NCI-H524 (cell line): ENCODE data around the gene TRIM31.
A peak's percentile ranks its signal among the peaks of the same experiment; 100 is the strongest.
"Not testable (repeated sequence)": the region's sequence is repeated elsewhere in the genome, so short reads cannot be mapped to it uniquely, and the experiment has no call there.

Source experiments
- DNase-seq, 2 experiments: peaks; one replicate each; lab custom pipeline; 2025; lab: John Stamatoyannopoulos, UW

Gene TRIM31

DNA sequence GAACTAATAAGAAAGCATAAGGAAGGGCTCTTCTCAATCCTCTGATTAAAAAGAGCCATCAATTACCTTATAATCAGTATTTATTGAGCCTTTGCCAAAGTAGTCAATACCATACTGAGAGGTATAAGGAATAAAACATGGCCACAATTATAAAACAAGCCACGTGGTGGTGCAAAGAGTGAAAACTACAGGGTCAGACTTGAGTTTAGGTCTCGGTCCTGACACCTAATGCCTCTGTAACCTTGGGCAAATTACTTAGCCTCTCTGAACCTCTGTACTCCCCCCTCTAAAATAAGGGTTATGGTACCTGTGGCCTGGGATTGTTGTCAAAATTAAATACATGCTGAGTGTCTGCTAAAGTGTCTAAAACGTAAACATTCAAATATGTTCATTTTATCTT is 36.3 kb upstream of the TRIM31 start:
- no peak for DNase-seq

DNA sequence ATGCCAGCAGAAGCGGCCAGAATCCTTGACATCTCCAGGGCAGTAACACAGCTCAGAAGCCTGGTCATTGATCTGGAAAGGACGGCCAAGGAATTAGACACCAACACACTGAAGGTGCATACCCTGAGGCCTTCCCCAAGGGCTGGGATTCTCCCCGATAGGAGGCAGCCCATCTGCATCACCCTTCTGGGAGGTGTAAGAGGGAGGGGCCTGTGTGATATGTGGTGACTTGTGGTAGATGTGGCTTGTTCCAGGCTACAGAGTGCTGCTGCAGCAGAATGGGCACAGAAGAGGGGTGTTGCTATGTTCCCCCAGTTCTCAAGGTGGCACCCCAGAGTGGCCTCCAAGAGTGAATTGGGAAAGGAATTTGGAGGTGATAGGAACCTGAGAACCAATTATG is 34.2 kb upstream of the TRIM31 start:
- no peak for DNase-seq

DNA sequence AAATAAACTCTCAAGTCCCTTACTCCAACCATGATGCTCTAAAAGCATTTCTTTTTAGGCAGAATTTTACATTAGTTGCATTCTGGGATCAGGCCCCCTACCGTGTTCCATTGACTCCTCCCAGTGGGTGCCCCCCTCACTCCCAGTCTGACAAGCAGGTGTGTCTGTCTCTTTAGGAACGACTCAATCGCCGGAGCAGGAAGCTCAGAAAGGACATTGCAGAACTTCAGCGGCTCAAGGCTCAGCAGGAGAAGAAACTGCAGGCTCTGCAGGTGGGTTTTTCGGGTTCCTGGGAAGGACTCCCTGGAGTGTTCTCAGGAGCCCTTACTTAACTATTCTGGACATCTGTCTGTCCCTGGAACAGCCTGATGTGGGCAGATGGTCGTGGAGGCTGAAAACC is 32.9 kb upstream of the TRIM31 start:
- DNase-seq: peak in 1 of 2 experiments; percentile 36

DNA sequence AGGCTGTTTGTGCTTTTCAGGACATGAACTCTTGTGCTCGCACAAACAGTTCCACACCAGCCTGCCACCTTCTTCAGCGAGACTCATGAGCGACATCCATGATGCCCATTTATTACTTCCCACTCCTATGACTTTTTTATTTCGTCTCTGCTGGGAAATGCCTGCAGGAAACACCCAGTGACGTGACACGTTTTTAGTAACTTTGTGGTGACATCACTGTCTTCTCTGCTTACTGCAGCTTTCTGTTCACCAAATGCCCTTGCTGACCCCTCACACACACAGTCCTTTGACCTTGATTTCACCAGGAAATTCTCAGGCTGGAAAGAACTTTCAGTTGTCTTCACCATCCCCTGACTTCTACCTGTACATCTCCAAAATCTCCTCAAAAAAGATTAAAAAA is 31.9 kb upstream of the TRIM31 start:
- DNase-seq: no peak

DNA sequence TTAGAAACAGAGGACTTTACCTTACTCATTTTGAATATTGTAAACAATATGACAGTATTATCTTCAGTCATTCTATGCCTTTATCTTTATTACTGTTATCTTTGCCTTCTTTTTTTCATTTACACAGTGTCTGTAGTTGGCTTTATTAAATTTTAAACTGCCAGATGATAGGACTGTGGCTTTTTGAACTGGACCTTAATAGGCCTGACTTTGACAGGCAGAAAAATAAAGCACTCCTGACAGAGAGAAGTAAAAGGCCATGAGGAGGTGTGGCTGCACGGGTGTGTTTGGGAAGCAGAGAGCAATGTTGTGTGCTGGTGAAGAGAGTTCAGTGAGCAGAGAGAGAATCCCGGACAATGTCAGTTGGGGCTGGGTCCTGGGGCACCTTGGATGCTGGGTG is 30.9 kb upstream of the TRIM31 start:
- DNase-seq: no peak

DNA sequence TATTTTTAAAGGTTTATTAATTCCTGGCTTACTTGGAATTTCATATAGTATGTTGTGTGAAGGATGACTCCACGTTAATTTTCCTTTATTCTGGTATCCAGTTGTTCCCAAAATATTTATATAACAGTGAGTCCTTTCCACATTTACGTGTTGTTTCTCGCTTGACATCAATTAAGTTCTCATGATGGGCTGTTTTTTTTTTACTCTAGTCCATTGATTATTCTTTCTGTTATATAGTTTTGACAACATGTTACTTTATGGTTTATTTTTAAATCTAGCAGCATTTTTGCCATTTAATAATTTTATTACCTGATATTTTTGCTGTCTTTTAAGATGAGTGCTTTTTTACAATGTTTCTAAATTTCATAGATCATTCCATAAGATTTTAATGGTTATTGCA is 29.8 kb upstream of the TRIM31 start:
- no peak for DNase-seq

DNA sequence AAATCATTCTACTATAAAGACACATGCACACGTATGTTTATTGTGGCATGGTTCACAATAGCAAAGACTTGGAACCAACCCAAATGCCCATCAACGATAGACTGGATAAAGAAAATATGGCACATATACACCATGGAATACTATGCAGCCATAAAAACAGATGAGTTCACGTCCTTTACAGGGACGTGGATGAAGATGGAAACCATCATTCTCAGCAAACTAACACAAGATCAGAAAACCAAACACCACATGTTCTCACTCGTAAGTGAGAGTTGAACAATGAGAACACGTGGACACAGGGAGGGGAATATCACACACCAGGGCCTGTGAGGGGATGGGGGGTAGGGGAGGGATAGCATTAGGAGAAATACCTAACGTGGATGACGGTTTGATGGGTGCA is 27.4 kb upstream of the TRIM31 start:
- not testable (repeated sequence) for DNase-seq

DNA sequence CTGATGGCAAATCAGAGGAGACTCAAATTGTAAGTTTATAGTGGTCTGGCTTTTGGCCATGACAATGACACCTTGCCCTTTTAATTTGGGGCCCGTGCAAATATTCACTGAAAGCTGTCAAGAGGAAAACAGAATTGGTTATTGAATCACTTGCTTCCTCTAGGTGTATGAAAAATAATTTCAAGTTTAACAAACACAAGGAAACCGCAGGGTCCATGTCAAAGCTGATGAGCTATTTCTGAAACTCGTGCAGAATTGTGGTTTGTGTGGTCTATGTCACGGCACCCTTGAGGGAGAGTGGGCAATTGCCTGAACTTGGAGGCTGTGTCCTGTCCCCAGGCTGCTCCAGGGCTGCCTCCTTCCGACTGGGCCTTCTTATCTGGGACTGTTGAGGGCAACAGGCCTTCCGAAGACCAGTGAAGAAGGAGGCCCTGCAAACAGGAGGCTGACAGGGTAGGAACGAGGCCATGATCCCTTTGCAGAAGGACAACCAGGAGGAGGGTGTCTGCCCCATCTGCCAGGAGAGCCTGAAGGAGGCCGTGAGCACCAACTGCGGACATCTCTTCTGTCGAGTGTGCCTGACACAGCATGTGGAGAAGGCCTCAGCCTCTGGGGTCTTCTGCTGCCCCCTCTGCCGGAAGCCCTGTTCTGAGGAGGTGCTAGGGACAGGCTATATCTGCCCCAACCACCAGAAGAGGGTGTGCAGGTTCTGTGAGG is 23.8 kb upstream of the TRIM31 start:
- no peak for DNase-seq

DNA sequence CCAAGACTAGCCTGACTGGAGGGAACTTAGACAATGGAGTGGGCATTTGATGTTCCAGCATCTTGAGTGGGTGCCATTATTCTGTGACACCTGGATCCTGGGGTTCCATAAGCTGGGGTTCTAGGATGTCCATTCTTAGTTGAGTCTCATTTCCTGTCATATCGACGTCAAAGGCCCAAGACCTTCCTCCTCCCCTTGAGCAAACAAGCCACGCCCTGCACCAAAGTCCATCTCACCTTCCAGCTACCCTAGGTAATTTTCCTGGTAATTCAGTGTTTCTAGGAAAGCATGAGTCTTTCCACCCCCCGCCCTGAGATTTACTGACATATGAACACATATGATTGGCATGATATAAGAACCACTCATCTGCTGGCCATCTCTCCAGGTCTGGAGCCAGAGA is 22.9 kb upstream of the TRIM31 start, which contains the start of gene TRIM40:
Gene TRIM40, plus strand, starts transcription at position 384 of the 400 bp plus-strand sequence. CDS start 897 bp downstream, outside the sequence.
- DNase-seq: no peak

DNA sequence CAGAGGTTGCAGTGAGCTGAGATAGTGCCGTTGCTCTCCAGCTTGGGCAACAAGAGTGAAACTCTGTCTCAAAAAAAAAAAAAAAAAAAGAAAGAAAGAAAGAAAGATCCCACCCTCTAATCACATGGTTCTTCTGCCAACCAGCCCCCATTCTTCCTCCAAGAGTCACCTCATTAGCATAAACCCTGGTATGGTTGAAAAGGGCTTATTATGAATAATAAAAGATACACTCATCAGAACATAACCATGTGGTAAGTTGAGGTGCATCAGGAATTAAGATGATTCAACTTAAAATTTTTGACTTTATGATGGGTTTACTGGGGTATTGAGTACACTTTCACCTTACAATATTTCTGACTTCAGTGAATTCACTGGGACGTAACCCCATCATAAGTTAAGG is 22.3 kb upstream of the TRIM31 start:
- DNase-seq: no peak

DNA sequence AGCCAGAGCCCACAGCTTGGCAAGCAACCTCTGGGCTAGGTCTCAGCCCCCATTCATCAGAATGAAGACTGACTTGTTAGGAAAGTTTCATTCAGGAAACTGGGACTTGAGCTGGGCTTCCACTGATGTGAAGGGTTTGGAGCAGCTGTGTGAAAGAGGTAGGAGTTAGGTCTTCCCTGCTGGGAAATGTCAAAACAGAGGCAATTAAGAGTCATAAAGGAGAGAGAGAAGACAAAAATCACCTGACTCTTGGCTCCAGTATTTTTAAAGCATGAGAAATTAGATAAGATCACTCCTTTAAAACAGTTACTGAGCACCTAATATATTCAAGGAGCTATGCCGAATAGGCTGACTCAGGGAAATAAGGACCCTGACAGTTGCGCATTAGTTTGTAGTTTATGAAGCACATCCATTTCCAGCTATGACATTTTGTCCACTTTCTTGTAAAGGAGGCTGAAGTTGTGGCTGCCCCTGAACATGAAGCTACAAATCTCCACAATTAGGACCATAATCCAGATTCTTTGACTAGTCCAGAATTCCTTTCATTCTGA is 19.1 kb upstream of the TRIM31 start:
- no peak for DNase-seq

DNA sequence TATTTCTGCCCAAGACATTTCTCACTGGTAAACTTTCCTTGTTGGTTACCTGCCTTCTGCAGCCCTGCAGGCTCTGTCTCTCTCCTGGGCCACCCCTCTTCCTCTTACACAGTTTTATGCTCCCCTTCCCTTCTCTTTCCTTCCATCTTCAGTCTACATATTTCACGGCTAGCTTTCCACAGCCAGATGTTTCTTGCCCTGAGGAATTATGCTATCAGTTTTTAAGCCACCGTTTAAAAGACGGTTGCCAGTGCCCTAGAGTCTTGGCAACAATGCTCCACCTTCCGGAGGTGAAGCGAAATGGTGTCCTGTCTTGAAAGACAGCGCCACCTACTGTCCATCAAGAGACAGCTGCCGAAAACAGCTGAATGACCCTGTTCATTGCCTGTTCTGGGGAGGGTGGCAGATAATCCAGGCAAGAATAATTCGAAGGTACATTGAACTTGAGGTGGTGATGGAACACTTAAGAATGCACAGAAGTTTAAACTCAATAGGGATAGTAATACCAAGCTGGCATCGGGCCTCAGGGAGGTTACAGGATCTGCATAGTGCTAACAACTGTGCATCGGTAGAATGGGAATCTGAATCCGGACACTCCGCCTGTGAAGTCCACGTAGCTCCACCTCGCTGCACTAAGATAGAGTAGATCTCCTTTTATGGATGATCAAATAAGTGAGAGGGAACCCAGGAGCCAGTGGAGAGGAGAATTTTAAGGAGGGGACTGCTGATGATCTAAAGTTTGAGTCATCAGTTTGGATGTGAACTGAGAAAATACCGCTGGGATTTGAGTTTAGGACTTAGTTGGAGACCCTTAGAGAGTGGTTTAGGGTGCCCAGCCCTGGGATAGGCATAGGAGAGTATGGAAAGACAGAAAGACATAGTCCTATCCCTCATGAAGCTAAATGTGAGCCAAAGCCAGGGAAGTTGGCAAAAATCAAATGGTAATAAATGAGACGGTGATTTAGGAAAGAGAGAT is 18.3 kb upstream of the TRIM31 start:
- peak; percentile 47 to 78 for DNase-seq

DNA sequence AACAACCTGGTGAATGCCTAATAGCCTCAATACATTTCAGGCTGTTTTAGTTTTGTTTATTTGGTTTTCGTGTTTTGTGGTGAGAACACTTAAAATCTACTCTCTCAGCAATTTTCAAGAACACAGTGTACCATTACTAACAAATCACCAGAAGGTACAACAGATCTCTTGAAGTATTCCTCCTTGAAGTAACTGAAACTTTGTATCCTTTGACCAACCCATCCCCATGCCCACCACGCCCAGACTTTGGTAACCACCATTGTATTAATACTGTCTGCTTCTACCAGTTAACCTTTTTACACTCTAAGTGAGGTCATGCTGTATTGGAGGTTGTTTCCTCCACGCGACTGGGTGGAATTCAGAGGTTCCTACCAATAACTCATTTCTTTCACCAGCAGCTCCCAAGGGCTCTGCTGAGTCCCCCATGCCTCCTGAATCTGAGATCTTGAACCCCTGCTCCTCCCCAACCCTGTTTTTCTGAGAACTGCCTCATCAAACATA is 17.3 kb upstream of the TRIM31 start:
- no peak for DNase-seq

DNA sequence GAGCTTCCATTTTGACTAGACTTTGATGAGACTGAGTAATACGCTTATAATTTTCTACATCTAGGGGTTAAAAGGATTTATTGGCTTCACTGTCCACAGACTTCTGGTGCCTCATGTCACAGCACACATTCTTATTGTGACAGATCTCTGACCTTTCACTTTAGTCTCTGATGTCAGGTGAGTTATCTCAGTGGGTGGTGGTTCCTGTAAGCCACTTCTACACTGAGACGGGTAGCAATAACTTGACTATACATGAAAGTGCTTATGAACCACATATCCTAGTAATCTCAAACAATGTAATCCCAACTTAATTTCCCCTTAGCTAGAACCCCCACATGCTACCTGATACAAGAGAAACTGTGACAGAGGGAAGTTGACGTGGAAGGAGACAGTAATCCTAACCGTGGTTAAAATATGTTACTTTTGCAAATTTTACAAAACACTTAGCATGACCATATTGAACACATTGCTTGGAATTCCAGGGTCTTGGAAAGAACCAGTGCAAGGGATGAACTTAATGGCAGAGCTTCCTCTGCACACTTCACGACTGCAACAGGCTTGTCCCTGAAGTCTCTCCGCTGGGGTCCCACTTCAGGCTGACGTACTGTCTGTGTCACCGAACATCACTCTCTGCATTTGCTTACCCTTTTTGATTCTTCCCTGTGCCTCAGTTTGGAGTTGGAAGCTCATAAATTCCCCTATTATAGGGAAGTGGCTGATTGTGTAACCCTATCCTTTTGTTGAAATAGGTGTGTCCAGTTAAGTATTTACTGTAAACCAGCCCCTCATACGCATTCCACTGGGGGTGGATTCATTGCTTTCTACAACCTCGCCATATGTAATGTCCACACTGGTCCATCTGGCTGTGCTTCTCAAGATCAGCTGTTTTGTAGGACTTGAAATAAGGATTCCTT is 16.6 kb upstream of the TRIM31 start:
- DNase-seq: no peak

DNA sequence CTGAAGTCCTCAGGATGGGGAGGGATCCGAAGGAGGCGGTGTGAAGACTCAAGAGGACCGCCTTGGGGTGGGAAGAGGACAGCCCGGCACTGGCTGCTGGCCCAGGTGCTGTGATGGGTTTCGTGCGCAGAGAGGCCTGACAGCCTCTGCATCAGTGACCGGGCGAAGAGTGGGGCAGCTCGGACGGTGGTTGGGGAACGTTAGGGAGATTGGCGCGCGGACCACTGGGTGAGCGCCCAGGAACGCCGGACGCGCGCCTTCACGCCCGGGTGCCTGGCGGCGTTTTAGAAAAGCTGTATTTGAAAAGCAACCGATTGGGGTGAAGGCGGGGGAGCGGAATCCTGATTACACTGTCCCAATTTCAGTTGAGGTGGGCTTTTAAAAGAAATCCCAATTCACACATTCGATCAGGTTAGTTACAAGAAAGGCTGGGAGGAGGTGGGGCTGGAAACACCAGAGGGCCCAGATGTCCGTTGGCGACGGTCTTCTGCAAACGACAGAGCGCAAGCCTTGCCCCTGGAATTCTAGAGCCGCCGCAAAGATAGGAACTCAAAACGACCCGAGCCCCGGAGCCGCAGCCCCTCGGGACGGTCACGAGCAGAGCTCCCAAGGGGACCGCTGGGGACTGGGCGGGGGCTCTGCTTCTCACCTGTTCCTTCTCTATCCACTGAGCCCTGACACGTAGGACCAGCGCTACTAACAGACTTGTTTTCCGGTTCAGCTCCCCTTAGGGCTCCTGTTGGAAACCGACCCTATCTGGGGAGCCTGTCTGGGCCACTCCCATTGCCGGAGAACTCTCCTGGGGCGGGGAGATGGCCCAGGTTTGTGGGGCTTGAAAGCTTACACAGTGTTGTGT is 14.6 kb upstream of the TRIM31 start:
- peak in 1 of 2 experiments; percentile 6 for DNase-seq

DNA sequence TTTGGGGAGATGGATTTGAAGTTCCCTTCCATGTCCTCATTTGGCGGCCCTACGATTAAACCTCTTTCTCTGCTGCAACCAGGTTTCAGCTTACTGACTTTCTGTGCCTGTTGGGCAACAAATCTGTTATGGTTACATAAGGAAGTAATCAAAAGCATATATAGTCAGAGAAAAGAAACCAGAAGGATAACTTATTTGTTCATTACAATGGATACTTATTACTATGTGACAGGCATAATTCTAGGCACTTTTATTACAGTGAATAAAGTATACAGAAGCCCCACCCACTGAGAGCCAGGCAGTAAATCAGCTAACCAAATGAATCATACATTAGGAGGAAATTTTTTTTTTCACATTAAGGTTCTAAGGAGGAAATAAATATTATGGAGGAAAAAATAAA is 9.6 kb upstream of the TRIM31 start:
- no peak for DNase-seq

DNA sequence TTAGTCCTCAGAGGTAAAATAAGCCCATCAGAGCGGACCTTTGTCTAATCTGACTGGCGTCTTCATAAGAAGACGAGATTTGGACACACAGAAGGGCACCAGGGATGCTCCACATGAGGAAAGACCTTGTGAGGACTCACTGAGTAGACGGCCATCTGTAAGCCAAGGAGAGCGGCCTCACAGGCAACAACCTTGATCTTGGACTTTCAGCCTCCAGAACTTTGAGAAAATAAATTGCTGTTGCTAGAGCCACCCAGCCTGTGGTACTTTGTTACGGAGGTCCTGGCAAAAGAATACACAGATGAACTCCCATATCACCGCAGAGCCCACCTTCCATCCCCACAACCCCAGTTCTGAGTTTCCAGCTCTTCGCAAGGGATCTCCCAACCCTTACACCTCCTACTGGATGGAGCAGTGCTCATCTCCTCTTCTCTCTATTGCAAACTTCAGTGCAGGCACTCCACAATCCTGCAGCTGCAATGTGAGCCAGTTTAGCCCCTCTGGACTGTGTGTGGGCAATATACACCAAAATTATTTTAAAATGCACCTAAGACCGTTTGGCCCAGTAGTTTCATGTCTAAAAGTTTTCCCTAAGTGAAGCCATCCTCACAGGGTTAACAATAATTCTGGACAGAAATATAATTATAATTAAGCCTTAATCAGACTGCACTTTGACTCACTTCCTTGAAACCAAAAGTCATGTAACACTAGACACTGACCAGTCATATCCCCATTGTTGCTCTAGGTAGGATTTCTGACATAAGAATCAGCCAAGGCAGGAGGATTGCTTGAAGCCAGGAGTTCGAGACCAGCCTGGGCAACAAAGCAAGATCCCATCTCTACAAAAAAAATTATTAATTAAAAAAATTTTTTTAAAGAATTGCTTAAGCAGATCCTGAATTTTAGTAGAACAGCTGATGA is 8.8 kb upstream of the TRIM31 start:
- no peak for DNase-seq

DNA sequence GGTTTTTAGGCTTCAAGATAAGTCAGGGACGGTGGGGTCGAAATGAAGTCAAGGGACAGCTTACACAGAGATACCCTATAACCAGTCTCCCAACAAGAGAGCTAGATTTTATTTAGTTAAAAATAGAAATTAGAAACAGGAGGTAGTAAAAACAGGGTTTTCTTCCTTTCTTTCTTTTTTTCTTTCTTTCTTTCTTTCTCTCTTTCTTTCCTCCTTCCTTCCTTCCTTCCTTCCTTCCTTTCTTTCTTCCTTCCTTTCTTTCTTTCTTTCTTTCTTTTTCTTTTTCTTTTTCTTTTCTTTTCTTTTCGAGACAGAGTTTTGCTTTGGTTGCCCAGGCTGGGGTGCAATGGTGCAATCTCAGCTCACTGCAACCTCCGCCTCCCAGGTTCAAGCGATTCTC is 5.8 kb upstream of the TRIM31 start:
- DNase-seq: not testable (repeated sequence)

DNA sequence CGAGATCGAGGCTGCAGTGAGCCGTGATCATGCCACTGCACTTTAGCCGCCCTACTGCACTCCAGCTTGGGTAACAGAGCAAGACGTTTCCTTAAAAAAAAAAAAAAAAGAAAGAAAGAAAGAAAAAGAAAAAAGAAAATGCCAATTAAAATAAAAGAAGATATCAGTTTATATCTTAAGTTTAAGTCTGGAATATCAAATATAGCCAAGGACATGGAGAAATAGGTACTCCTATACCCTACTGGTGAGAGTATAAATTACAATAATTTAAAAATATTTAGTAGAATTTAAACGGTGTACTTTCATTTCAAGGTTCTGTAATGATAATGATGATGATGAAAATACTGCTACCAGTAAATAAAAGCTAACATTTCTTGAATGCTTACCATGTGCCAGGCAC is 3.8 kb upstream of the TRIM31 start:
- no peak for DNase-seq
